AG08396 (cell line): ENCODE results near the gene CMPK2.
"Not testable (repeated sequence)": the region's sequence is repeated elsewhere in the genome, so short reads cannot be mapped to it uniquely, and the experiment has no call there.

Experiments
- DNase-seq: peaks from one replicate; pipeline ENCODE4 v3.0.0; 2012; ENCODE audit warnings: low spot score, mixed read lengths

The CMPK2 gene

GRCh38 chr2:6865346-6866274 lies at the start of gene CMPK2:
TSS of gene CMPK2 (minus strand) at chr2:6865907. CDS start at chr2:6865696, 211 bp downstream.
- peak; percentile 84 for DNase-seq

GRCh38 chr2:6915399-6915798 lies 49.7 kb upstream of the CMPK2 start:
- no peak for DNase-seq

- DNase-seq = no peak
Observed at GRCh38 chr2:6914828-6915227, 49.1 kb upstream of the CMPK2 start.

GRCh38 chr2:6913415-6914157 lies 47.9 kb upstream of the CMPK2 start:
- DNase-seq = no peak

GRCh38 chr2:6911721-6912120 lies 46.0 kb upstream of the CMPK2 start:
- no peak for DNase-seq

- no peak for DNase-seq
Observed at GRCh38 chr2:6909431-6910385, 44.0 kb upstream of the CMPK2 start.

GRCh38 chr2:6908291-6908690 lies 42.6 kb upstream of the CMPK2 start:
- no peak for DNase-seq

GRCh38 chr2:6906165-6906741 lies 40.5 kb upstream of the CMPK2 start:
- DNase-seq = no peak

GRCh38 chr2:6905668-6906067 lies 40.0 kb upstream of the CMPK2 start:
- no peak for DNase-seq

GRCh38 chr2:6902581-6902980 lies 36.9 kb upstream of the CMPK2 start:
- not testable (repeated sequence) for DNase-seq

GRCh38 chr2:6896930-6897759 lies 31.4 kb upstream of the CMPK2 start:
- DNase-seq = no peak

- DNase-seq = no peak
Observed at GRCh38 chr2:6893876-6894482, 28.3 kb upstream of the CMPK2 start.

GRCh38 chr2:6888724-6889123 lies 23.0 kb upstream of the CMPK2 start:
- DNase-seq = no peak

- no peak for DNase-seq
Observed at GRCh38 chr2:6887751-6888192, 22.1 kb upstream of the CMPK2 start.

- no peak for DNase-seq
Observed at GRCh38 chr2:6885968-6886367, 20.3 kb upstream of the CMPK2 start.

- DNase-seq = no peak
Observed at GRCh38 chr2:6885551-6885950, 19.8 kb upstream of the CMPK2 start.

- no peak for DNase-seq
Observed at GRCh38 chr2:6883448-6884122, 17.9 kb upstream of the CMPK2 start.

- no peak for DNase-seq
Observed at GRCh38 chr2:6881516-6881915, 15.8 kb upstream of the CMPK2 start.

- DNase-seq = no peak
Observed at GRCh38 chr2:6881046-6881445, 15.3 kb upstream of the CMPK2 start.
